Activated T-cell treated with anti-CD3 and anti-CD28 coated beads for 4 hours (primary cell): ENCODE results near the gene TBC1D16.

Experiments used
- DNase-seq: peaks from one replicate; pipeline ENCODE4 v3.0.0-alpha.2; 2020

Gene TBC1D16

GRCh38 chr17:79923974-79924638 lies 111.6 kb downstream of the TBC1D16 start:
- no peak for DNase-seq

- DNase-seq = no peak
Observed at GRCh38 chr17:79922798-79923197, 112.9 kb downstream of the TBC1D16 start.

DNA sequence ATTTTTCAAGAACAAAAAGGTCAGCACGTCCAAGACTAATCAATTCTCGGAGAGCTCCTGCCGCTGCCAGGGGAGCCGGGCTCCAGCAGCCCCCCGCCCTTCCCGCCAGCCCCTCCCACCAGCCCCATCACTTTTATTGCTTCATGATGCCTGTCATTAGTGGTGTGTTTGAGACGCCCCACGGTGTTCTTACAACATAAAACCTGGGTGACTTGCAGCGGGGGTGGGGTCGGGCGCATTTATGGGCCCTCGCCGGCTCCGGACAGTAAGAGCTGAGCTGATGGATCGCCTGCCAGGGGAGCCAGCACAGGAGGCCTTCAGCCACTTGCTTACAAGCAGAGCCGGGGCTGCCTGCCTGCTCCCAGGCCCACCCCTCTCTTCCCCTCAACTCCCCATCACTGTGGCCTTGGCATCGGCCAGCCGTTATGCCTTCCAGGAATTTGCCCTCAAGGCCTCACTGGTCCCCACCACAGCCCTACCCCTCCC lies 113.5 kb downstream of the TBC1D16 start:
- DNase-seq = no peak

GRCh38 chr17:79921411-79922115 lies 114.1 kb downstream of the TBC1D16 start:
- no peak for DNase-seq

DNA sequence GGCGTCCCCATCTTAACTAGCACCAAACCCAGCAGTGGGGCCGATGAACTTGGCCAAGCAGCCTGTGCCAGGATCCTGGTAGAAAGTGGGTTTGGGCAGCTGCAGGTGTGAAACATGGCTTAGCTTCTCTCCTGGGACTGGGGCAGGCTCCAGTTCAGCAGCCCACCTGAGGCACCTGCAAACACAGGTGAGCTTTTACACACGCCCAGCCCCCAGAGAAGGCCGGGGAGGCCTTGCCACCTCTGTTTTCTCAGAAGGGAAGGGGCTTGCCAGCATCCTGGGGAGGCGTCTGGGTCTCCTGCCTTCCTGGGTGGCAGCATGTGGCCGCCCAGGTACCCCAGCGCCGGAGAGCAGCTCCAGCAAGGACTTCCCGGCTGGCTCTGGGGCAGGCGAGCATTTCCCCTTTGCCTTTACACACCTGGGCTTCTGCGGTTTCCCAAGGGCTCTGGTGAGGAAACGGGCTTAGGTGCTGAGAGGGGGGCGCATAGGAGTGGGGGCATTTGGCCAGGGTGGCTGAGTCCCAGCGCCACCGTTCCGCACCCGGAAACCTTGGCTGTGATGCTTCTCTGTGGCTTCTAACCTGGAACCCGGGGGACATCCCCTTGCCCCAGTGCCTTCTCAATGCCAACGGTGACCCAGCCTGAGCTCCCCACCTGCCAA lies 114.8 kb downstream of the TBC1D16 start:
- no peak for DNase-seq

DNA sequence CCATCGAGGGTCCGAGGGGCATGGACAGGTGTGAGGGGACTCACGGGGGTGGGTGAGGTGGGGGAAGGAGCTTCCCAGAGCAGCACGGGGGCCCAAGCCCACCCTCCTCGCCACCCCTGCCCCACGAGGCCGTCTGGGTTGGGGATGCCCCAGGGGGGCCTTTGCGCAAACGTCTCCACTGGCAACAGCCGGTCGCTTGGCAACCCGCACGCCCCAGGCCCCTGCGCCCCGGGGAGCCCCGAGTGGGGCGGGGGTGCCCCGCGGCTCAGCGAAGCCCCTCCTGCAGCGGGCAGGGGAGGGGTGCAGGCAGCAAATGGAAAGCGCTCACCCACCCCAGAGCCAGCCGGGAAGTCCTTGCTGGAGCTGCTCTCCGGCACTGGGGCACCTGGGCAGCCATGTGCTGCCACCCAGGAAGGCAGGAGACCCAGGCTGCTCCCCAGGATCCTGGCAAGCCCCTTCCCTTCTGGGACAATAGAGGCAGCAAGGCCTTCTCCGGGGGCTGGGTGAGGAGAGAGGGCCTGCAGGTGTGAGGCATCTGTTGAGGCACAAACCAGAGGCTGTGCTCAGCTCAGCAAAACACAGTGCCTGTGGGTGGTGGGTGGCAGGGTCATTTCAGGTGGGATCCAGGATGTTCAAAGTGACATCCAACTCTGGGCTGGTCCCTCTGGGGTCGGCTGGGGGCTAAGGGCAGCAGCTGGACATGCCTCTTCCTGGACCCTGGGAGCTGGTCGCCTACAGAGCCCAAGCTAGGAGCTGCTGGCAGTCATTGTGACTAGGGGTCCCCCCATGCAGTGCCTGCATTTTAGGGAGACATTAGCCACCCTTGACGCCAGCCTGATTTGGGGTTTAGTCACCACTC lies 115.6 kb downstream of the TBC1D16 start:
- DNase-seq = no peak

DNA sequence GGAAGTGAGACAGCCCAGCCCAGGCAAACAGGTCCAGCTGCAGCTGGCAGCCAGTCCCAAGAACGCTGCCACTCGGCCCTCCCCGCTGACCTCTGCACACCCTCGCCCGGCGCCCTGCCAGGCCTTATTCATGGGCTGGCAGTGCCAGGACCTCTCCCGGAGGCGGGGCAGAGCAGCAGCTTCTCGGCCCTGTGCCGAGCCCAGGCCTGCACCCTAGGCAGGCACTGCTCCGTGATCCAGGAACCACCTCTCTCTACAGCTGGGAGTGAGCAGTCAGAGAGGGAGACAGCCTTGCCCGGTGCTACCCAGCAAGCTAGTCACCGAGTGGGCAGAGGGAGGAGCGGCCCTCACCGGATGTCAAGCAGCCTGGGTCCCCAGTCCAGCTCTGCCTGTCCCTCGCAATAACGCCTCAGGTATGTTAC lies 116.5 kb downstream of the TBC1D16 start:
- DNase-seq = no peak

DNA sequence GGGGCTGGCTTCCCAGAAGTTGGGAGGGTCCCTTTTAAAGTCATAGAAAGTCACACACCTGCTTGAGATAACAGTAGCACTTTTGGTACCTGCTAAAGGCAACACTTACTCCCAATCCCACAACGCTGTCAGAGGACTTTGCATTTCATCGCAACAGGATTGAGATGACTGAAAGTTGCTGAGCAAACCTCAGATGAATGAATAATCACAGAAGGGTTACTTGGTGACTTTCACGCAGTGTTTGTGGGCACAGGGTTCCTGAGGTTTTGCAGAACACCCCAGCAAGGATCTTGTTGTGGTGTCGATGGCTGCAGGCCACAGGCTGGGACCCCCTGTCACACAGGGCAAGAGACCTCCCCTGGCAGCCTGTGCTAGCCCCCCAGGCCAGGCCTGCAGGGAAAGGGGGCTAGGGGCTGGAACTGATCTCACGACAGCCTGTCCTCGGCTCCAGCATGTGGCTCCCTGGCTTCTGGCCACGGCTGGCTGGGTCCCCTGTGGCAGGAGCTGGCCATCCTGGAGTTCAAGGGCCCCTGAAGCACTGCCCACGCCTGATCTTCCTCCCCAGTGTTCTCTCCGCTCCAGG lies 117.0 kb downstream of the TBC1D16 start:
- DNase-seq = no peak

- DNase-seq = no peak
Observed at GRCh38 chr17:79917902-79918484, 117.7 kb downstream of the TBC1D16 start.

DNA sequence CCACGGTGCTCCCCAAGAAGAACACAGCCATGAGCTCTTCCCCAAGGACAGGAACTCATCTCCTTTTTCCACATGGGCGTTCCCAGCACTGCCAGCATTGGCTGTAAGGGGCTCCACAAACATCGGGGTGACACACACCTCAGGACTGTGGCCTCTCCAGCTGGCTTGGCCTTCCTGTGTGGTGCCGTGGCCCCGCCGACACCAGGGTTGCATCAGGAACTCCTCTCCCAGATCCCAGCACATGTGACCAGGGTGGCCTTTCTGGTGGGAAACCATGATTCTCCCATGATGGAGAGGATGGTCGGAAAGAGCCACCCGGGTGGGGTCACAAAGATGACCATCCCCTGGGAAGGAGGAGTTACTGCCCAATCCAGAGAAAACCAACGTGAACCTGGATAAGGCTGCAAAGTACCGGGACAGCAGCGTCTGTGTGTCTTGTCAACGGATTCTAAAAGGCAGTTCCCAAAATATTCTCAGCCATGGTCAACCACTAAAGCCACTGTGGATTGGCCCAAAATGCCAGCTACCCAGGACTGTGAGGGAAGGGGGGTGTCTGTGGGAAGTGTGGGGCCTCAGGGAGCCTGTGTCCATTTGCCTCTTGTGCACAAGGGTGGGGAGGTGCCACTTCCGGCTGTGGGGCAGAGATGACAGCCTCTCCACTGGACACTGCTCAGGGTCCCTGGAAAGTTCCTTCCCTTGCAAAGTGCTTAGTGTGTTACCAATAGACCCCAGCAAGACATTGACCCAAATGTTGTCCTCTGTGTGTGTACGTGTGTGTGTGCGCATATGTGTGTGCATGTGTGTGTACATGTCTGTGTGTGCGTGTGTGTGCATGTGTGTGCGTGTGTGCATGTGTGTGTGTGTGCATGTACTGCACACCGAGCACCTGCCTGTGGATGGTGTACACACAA lies 118.4 kb downstream of the TBC1D16 start:
- DNase-seq = no peak

DNA sequence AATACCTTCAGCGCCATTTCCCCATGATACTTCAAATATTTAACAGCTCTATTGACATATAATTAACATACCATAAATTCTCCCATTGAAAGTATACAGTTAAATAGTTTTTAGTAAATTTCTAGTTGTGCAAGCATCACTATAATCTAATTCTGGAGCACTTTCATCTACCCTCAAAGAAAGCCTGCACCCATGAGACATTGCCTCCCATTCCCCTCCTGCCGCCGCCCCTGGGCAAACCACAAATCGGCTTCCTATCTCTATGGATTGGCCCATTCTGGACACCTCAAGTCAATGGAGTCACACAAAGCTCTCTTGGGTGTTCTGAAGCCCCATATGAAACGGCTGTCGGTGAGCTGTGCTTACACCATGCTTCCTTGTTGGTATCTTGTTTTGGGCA lies 119.2 kb downstream of the TBC1D16 start:
- DNase-seq = no peak

DNA sequence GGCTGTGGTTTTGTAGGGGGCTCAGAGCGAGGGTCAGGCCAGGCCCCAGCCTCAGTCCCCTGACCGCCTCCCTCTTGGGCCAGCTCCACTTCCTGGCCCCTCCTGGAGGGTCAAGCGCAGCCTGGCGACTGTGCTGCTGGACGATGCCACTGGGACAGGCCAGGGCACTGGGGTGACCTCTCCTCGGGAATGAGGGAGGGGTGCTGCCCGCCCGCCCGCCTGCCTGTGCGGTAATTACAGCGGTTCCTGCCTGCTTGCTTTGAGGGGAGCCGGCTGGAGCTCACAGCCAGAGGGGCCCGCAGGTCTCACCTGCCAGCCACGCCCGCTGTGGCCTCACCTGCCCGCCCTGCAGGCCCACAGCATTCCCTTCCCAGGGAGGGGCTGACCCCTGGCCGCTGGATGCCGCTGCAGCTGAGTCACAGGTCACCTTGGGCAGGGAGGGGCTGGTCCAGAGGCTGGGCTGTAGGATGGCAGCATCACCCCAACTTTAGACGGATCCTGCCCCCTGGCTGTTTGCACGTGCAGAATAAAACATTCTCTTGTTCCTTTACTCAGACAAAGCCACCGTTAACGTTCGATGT lies 119.7 kb downstream of the TBC1D16 start:
- no peak for DNase-seq

- DNase-seq = no peak
Observed at GRCh38 chr17:79914813-79915740, 120.6 kb downstream of the TBC1D16 start.

- no peak for DNase-seq
Observed at GRCh38 chr17:79913896-79914812, 121.5 kb downstream of the TBC1D16 start.

GRCh38 chr17:79913451-79913850 lies 122.2 kb downstream of the TBC1D16 start:
- no peak for DNase-seq

- DNase-seq = no peak
Observed at GRCh38 chr17:79912552-79913330, 122.9 kb downstream of the TBC1D16 start.
